Upper lobe of left lung (tissue), 4 donors: ENCODE data around the gene FAM174A.

Source experiments
- EP300 ChIP-seq, 4 donors: sonication (generic); formaldehyde crosslinking; IDR thresholded peaks; one replicate each; pipeline ENCODE4 v1.5.1; 2017; ENCODE audit warnings: antibody characterized with exemption in 4 of 4, control low read depth in 2 of 4
- POLR2A ChIP-seq, 4 donors: fragments of 450-650 bp; IDR thresholded peaks; one replicate each; pipeline ENCODE4 v1.5.1; 2016 to 2017; ENCODE audit warnings: antibody characterized with exemption in 4 of 4, mild to moderate bottlenecking in 2 of 4
- POLR2AphosphoS5 ChIP-seq, 2 donors: sonication (generic); formaldehyde crosslinking; IDR thresholded peaks; one replicate each; pipeline ENCODE4 v1.5.1; 2017; ENCODE audit warnings: antibody characterized with exemption in 2 of 2
- TF ChIP-seq, protein P1 (sequence below), 6 experiments: fragments of 450-650 bp in 4 of 6; fragments of 200-600 bp in 2 of 6; sonication (generic) in 2 of 6; IDR thresholded peaks; one replicate each; pipeline ENCODE4 v1.5.1; 2016 to 2019; ENCODE audit warnings: antibody characterized with exemption in 6 of 6

DNA sequence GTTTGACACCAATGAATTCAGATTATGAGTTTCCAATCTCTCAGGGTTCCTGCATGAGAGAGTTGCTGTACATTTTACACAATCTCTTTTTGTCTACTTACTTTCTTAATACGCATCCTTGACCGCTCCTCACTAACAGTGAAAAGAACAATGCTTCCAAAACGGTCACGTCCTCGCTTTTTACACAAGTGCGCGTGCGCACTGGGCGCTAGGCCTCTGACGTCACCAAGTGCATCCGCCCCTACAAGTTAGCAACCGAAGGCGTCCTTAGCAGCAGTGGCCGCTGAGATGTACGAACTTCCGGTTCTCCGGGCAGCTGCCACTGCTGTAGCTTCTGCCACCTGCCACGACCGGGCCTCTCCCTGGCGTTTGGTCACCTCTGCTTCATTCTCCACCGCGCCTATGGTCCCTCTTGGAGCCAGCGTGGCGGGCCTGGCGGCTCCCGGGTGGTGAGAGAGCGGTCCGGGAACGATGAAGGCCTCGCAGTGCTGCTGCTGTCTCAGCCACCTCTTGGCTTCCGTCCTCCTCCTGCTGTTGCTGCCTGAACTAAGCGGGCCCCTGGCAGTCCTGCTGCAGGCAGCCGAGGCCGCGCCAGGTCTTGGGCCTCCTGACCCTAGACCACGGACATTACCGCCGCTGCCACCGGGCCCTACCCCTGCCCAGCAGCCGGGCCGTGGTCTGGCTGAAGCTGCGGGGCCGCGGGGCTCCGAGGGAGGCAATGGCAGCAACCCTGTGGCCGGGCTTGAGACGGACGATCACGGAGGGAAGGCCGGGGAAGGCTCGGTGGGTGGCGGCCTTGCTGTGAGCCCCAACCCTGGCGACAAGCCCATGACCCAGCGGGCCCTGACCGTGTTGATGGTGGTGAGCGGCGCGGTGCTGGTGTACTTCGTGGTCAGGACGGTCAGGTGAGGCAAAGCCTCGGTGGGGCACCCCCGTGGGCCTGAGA is at the start of gene FAM174A:
- TF ChIP-seq, protein P1, sequence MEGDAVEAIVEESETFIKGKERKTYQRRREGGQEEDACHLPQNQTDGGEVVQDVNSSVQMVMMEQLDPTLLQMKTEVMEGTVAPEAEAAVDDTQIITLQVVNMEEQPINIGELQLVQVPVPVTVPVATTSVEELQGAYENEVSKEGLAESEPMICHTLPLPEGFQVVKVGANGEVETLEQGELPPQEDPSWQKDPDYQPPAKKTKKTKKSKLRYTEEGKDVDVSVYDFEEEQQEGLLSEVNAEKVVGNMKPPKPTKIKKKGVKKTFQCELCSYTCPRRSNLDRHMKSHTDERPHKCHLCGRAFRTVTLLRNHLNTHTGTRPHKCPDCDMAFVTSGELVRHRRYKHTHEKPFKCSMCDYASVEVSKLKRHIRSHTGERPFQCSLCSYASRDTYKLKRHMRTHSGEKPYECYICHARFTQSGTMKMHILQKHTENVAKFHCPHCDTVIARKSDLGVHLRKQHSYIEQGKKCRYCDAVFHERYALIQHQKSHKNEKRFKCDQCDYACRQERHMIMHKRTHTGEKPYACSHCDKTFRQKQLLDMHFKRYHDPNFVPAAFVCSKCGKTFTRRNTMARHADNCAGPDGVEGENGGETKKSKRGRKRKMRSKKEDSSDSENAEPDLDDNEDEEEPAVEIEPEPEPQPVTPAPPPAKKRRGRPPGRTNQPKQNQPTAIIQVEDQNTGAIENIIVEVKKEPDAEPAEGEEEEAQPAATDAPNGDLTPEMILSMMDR (IDR thresholded peaks at IDR 0.05) = peak in 2 of 6 experiments; percentile 5 to 11
- peak; percentile 67 to 75 for TF ChIP-seq POLR2AphosphoS5 (IDR thresholded peaks at IDR 0.05)
- TF ChIP-seq POLR2A (IDR thresholded peaks at IDR 0.05) = peak in 3 of 4 donors; percentile 55 to 78 (median 67)
- TF ChIP-seq EP300 (IDR thresholded peaks at IDR 0.05) = no peak
